SK-N-MC (cell line): ENCODE data around the gene ZNF74.

ENCODE experiments used
- DNase-seq: peaks from one replicate; pipeline ENCODE4 v3.0.0-alpha.2; 2011; ENCODE audit warnings: low read depth, low spot score
- H3K27ac ChIP-seq: fragments of 200-600 bp; sonication (generic); 2 replicates; pipeline ENCODE4 v1.5.1; 2016; ENCODE audit warnings: mixed run types
- H3K36me3 ChIP-seq: fragments of 200-600 bp; sonication (generic); 2 replicates; pipeline ENCODE4 v1.6.1; 2017; ENCODE audit warnings: antibody characterized with exemption, low read length, mixed read lengths; ENCODE audit not compliant: insufficient read depth
- H3K4me3 ChIP-seq: fragments of 200-600 bp; sonication (generic); 2 replicates; pipeline ENCODE4 v1.5.1; 2016
- H3K9ac ChIP-seq: fragments of 200-600 bp; sonication (generic); 2 replicates; pipeline ENCODE4 v1.8.0; 2017; ENCODE audit warnings: mixed run types, mixed read lengths; ENCODE audit not compliant: insufficient read length
- H3K9me3 ChIP-seq: fragments of 200-600 bp; sonication (generic); 2 replicates; pipeline ENCODE4 v1.6.1; 2017; ENCODE audit warnings: low read depth, mild to moderate bottlenecking, antibody characterized with exemption, low read length, moderate library complexity, mixed read lengths
- EZH2 ChIP-seq: fragments of 200-600 bp; sonication (generic); IDR thresholded peaks from one replicate; pipeline ENCODE4 v1.6.1; 2017; ENCODE audit warnings: antibody characterized with exemption
- FOXP2 ChIP-seq: optimal IDR thresholded peaks from 2 replicates; pipeline ENCODE3; 2011; ENCODE audit warnings: mild to moderate bottlenecking, moderate library complexity; ENCODE audit not compliant: insufficient read depth; ENCODE audit errors: extremely low read length, control extremely low read depth
- POLR2AphosphoS5 ChIP-seq: IDR thresholded peaks from 2 replicates; pipeline ENCODE4 v1.6.1; 2012; ENCODE audit warnings: mild to moderate bottlenecking, low read depth, low read length, borderline replicate concordance

ZNF74 gene

GRCh38 chr22:20380486-20380885, 13.5 kb upstream of the ZNF74 start:
- Histone ChIP-seq H3K9ac (no peak overlapping the region), H3K27ac (no peak overlapping the region), H3K4me3 (no peak overlapping the region), H3K9me3 (no peaks in the 10 kb centered on the region), H3K36me3 (no peaks in the 10 kb centered on the region)
- TF ChIP-seq FOXP2 (no peak), EZH2 (no peak), POLR2AphosphoS5 (no peak)
- DNase-seq: no peak

GRCh38 chr22:20383538-20383937, 10.4 kb upstream of the ZNF74 start:
- Histone ChIP-seq H3K9ac (no peak overlapping the region), H3K36me3 (no peaks in the 10 kb centered on the region), H3K27ac (no peak overlapping the region), H3K4me3 (no peak overlapping the region), H3K9me3 (no peaks in the 10 kb centered on the region)
- DNase-seq: no peak
- TF ChIP-seq FOXP2: no peak
- no peak for TF ChIP-seq EZH2
- no peak for TF ChIP-seq POLR2AphosphoS5

GRCh38 chr22:20384171-20384570, 9.8 kb upstream of the ZNF74 start:
- H3K4me3 ChIP-seq: no peak overlapping the region
- no peak overlapping the region for H3K9ac ChIP-seq
- TF ChIP-seq POLR2AphosphoS5 (no peak), EZH2 (no peak), FOXP2 (no peak)
- DNase-seq: no peak
- no peaks in the 10 kb centered on the region for H3K9me3 ChIP-seq
- H3K36me3 ChIP-seq: no peaks in the 10 kb centered on the region
- H3K27ac ChIP-seq: no peak overlapping the region

GRCh38 chr22:20384865-20385264, 9.1 kb upstream of the ZNF74 start:
- no peak for DNase-seq
- Histone ChIP-seq H3K27ac (no peak overlapping the region), H3K9ac (no peak overlapping the region), H3K36me3 (no peaks in the 10 kb centered on the region), H3K9me3 (no peaks in the 10 kb centered on the region), H3K4me3 (no peak overlapping the region)
- TF ChIP-seq POLR2AphosphoS5: no peak
- TF ChIP-seq EZH2: no peak
- TF ChIP-seq FOXP2: no peak

GRCh38 chr22:20386336-20386735, 7.6 kb upstream of the ZNF74 start:
- DNase-seq: no peak
- Histone ChIP-seq H3K36me3 (no peaks in the 10 kb centered on the region), H3K4me3 (no peak overlapping the region), H3K9ac (no peak overlapping the region), H3K9me3 (no peaks in the 10 kb centered on the region), H3K27ac (no peak overlapping the region)
- TF ChIP-seq EZH2: no peak

- DNase-seq: no peak
- Histone ChIP-seq H3K9me3 (no peaks in the 10 kb centered on the region), H3K4me3 (no peak overlapping the region), H3K9ac (no peak overlapping the region), H3K36me3 (no peaks in the 10 kb centered on the region), H3K27ac (no peak overlapping the region)
- TF ChIP-seq EZH2 (no peak), FOXP2 (no peak), POLR2AphosphoS5 (no peak)
These were observed 7.0 kb upstream of the ZNF74 start for GRCh38 chr22:20386972-20387371.

- H3K27ac ChIP-seq: no peak overlapping the region
- no peaks in the 10 kb centered on the region for H3K9me3 ChIP-seq
- no peaks in the 10 kb centered on the region for H3K36me3 ChIP-seq
- H3K9ac ChIP-seq: no peak overlapping the region
- TF ChIP-seq FOXP2: no peak
- no peak for TF ChIP-seq EZH2
- no peak for TF ChIP-seq POLR2AphosphoS5
- DNase-seq: no peak
- H3K4me3 ChIP-seq: no peak overlapping the region
These were observed 5.8 kb upstream of the ZNF74 start for GRCh38 chr22:20388200-20388599.

- no peak for DNase-seq
- H3K9me3 ChIP-seq: no peaks in the 10 kb centered on the region
- TF ChIP-seq EZH2 (no peak), POLR2AphosphoS5 (no peak), FOXP2 (no peak)
These were observed 4.7 kb upstream of the ZNF74 start for GRCh38 chr22:20389288-20389687.

GRCh38 chr22:20390394-20390907, 3.5 kb upstream of the ZNF74 start:
- Histone ChIP-seq H3K4me3 (no peak overlapping the region), H3K36me3 (no peaks in the 10 kb centered on the region), H3K9ac (no peak overlapping the region), H3K9me3 (no peaks in the 10 kb centered on the region), H3K27ac (no peak overlapping the region)
- TF ChIP-seq EZH2 (no peak), FOXP2 (no peak), POLR2AphosphoS5 (no peak)
- no peak for DNase-seq

More at GRCh38 chr22:20389288-20389687, 4.7 kb upstream of the ZNF74 start:
- no peak overlapping the region for H3K9ac ChIP-seq
- no peak overlapping the region for H3K4me3 ChIP-seq
- no peaks in the 10 kb centered on the region for H3K36me3 ChIP-seq
- H3K27ac ChIP-seq: no peak overlapping the region
